WI38 (cell line): ENCODE results near the gene CRTC1.
"Not testable (repeated sequence)": the region's sequence is repeated elsewhere in the genome, so short reads cannot be mapped to it uniquely, and the experiment has no call there.

Experiments
- H3K4me3 ChIP-seq: 2 replicates; pipeline ENCODE4 v1.5.1; 2011; ENCODE audit warnings: low read depth, mild to moderate bottlenecking, control low read depth, low read length
- TF ChIP-seq, protein P1 (sequence below): IDR thresholded peaks from 2 replicates; pipeline ENCODE4 v1.5.1; 2012; ENCODE audit warnings: low read depth, mild to moderate bottlenecking, control low read depth, low read length

The CRTC1 gene

DNA sequence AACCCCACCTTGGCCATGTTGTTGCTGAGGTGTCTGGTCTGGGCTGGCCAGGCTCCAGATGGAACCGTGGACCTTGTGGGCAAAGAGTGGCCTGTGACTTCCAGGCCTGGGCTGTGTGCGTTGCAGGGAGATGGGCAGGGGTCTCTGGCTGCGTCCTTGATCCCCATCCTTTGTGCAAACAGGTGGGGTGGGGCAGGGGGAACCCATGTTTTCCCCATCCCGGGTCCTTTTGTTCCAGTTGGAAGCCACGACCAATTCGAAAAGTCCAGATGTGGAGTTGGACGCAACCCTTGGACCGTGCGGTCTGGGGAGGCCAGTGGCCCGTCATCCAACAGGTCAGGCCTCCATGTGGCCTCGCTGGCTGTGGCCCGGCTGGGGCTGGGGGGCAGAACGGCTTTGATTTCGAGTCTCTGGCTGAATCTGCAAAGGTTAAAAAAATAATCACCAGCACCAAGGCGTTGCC is 120.7 kb downstream of the CRTC1 start:
- H3K4me3 ChIP-seq: no peak overlapping the region
- TF ChIP-seq, protein P1, sequence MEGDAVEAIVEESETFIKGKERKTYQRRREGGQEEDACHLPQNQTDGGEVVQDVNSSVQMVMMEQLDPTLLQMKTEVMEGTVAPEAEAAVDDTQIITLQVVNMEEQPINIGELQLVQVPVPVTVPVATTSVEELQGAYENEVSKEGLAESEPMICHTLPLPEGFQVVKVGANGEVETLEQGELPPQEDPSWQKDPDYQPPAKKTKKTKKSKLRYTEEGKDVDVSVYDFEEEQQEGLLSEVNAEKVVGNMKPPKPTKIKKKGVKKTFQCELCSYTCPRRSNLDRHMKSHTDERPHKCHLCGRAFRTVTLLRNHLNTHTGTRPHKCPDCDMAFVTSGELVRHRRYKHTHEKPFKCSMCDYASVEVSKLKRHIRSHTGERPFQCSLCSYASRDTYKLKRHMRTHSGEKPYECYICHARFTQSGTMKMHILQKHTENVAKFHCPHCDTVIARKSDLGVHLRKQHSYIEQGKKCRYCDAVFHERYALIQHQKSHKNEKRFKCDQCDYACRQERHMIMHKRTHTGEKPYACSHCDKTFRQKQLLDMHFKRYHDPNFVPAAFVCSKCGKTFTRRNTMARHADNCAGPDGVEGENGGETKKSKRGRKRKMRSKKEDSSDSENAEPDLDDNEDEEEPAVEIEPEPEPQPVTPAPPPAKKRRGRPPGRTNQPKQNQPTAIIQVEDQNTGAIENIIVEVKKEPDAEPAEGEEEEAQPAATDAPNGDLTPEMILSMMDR: no peak

DNA sequence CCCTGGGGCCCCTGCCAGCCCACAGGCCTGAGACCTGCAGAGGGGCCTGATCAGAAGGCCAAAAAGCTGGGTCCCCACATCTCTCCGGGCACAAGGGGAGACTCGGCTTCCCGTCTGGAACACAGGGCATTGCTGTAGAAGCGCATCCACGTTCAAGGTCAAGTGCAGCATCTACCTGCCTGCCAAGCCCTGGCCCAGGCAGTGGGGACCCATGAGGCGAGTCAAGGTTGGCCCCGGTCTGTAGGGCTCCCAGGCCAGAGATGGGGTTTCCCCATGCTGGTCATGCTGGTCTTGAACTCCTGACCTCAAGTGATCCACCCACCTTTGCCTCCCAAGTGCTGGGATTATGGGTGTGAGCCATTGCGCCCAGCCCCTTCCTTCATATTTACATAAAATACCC is 121.2 kb downstream of the CRTC1 start:
- no peak overlapping the region for H3K4me3 ChIP-seq
- TF ChIP-seq, protein P1: no peak

DNA sequence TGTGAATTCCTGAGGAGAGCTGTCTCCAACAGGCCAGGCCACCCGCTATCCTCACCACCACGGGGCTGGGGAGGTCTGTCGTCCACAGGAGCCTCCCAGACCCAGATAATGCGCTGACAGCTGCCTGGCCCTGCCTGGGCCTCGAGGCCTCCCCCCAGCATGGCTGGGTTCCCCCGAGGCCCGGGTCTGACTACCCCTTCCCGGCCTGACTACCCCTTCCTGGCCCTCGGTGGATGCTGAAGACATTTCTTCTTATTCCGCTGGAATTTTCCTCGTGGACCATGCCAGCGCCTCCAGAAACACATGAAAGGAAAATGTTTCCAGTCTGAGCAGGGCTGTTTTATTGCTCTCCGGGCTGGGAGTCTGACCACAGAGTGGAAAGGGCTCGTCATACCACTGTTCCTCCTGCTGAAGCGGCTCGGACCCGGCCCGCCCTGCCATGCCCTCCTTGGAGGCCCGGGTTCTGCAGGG is 124.4 kb downstream of the CRTC1 start:
- no peak overlapping the region for H3K4me3 ChIP-seq

DNA sequence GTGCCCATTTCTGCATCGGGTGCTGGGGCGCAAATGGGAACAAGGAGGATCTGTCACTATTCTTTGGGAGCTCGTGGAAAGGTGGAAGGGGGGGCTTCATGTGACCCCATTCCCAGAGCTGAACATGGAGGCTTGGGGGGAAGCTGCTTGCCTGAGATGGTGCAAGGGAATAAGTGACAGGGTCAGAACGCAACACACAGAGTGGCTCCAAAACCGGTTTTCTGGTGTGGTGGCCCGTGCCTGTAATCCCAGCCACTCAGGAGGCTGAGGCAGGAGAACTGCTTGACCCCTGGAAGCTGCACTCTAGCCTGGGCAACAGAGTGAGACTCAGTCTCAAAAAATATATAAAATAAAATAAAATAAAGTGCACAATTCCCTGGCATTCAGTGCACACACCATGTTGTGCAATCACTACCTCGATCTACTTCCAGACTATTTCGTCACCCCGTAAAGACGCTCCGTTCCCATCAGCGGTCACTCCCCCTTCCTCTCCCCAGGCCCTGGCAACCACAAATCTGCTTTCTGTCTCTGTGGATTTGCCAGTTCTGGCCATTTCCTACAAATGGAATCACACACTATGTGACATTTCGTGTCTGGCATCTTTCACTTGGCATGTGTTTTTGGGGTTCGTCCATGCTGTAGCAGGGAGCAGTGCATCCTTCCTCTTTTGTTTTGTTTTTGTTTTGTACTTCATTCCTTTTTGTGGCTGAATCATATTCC is 125.8 kb downstream of the CRTC1 start:
- no peak overlapping the region for H3K4me3 ChIP-seq
- TF ChIP-seq, protein P1: no peak

More for the DNA sequence above, 124.4 kb downstream of the CRTC1 start:
- TF ChIP-seq, protein P1: no peak

DNA sequence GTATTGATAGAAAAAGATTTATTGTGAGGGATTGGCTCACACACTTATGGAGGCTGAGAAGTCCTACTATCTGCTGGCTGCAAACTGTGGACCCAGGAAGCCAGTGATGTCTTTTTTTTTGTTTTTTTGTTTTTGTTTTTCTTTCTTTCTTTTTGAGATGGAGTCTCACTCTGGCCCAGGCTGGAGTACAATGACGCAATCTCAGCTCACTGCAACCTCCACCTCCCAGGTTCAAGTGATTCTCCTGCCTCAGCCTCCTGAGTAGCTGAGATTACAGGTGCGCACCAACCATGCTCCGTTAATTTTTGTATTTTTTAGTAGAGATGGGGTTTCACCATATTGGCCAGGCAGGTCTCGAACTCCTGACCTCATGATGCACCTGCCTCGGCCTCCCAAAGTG is 128.2 kb downstream of the CRTC1 start:
- H3K4me3 ChIP-seq: not testable (repeated sequence)

DNA sequence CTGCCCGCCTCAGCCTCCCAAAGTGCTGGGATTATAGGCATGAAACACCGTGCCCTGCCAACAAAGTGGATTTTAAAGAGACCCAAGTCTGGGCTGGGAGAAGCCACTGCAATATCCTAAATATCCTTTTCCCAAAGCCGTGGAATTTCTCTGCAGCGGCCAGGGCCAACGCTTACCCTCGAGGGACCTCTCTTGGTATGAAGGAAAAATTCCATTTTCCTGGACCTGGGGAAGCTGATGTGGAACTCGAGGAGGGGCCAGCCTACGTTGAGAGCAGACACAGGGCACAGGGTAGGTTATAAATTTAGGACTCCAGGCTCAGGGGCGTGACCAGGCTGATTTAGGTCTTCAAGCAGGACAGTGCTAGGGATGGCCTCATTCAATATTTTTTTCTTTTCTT is 130.6 kb downstream of the CRTC1 start:
- TF ChIP-seq, protein P1: no peak
- H3K4me3 ChIP-seq: no peak overlapping the region

DNA sequence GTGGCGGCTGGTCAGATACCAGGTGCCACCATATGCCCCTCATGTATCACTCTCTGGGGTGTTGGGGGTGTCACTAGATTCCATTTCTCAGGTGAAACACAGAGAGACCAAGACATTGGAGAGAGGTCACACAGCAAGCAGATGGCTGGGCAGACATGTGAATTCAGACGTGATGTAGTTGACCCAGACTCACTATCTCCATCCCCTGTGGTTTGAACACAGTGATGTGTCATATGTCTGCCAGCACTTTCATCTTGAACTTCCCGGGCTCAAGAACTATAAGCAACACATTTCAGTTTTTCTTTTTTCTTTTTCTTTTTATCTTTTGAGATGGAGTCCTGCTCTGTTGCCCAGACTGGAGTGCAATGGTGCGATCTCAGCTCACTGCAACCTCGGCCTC is 132.2 kb downstream of the CRTC1 start:
- TF ChIP-seq, protein P1: no peak
- H3K4me3 ChIP-seq: no peak overlapping the region

DNA sequence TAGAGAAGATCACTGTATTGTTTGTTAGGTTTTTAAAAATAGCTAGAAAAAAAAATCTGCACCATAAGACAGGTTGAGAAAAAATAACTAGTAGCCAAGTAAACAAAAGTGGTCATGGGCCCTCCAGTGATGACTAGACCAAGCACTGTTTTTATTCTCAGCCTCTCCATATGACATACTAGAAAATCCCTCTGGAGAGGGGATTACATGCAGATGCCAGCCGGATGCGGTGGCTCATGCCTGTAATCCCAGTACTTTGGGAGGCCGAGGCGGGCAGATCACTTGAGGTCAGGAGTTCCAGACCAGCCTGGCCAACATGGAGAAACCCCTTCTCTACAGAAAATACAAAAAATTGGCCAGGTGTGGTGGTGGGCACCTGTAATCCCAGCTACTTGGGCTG is 133.2 kb downstream of the CRTC1 start:
- H3K4me3 ChIP-seq: not testable (repeated sequence)
